Panc1 (cell line): ENCODE results near the gene IFT122.

Source experiments
- POLR2AphosphoS5 ChIP-seq: IDR thresholded peaks from 2 replicates; pipeline ENCODE4 v1.6.1; 2012; ENCODE audit warnings: mild to moderate bottlenecking, low read depth, low read length, moderate library complexity
- TCF7L2 ChIP-seq: IDR thresholded peaks from 2 replicates; pipeline ENCODE4 v1.6.1; 2011; ENCODE audit warnings: mild to moderate bottlenecking, low read depth, low read length, inconsistent platforms
- TF ChIP-seq, protein P1 (sequence below): fragments of 450-650 bp; IDR thresholded peaks from 2 replicates; pipeline ENCODE4 v1.5.1; 2017; ENCODE audit warnings: mild to moderate bottlenecking

GRCh38 chr3:129542747-129543146, 102.7 kb downstream of the IFT122 start:
- TF ChIP-seq, protein P1, sequence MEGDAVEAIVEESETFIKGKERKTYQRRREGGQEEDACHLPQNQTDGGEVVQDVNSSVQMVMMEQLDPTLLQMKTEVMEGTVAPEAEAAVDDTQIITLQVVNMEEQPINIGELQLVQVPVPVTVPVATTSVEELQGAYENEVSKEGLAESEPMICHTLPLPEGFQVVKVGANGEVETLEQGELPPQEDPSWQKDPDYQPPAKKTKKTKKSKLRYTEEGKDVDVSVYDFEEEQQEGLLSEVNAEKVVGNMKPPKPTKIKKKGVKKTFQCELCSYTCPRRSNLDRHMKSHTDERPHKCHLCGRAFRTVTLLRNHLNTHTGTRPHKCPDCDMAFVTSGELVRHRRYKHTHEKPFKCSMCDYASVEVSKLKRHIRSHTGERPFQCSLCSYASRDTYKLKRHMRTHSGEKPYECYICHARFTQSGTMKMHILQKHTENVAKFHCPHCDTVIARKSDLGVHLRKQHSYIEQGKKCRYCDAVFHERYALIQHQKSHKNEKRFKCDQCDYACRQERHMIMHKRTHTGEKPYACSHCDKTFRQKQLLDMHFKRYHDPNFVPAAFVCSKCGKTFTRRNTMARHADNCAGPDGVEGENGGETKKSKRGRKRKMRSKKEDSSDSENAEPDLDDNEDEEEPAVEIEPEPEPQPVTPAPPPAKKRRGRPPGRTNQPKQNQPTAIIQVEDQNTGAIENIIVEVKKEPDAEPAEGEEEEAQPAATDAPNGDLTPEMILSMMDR, result no peak
- TF ChIP-seq POLR2AphosphoS5 (no peak), TCF7L2 (no peak)
